GM12872 (cell line): ENCODE data around the gene USP31.

Experiments used
- CTCF ChIP-seq: IDR thresholded peaks from 3 replicates; pipeline ENCODE4 v1.5.1; 2011; ENCODE audit warnings: low read depth, mild to moderate bottlenecking, low read length, moderate library complexity; ENCODE audit not compliant: insufficient read depth

USP31 gene

GRCh38 chr16:23024044-23024443, 125.2 kb downstream of the USP31 start:
- no peak for TF ChIP-seq CTCF

GRCh38 chr16:23020084-23020483, 129.2 kb downstream of the USP31 start:
- no peak for TF ChIP-seq CTCF

GRCh38 chr16:23016368-23016767, 132.9 kb downstream of the USP31 start:
- TF ChIP-seq CTCF: no peak

GRCh38 chr16:23015580-23015979, 133.7 kb downstream of the USP31 start:
- no peak for TF ChIP-seq CTCF

- TF ChIP-seq CTCF: no peak
These were observed 134.7 kb downstream of the USP31 start for GRCh38 chr16:23014592-23014991.
